HCT116 (cell line): ENCODE measurements around the gene ACTR3. TPM values are rescaled to one million over a fixed set of nuclear protein-coding genes. Genes with fewer than 3 reads are reported as not detected.

Experiments
- ATAC-seq: fragments of 200-7000 bp; cut with Tn5 transposase; 2 replicates; pipeline ENCODE4 v1.9.1; 2020; ENCODE audit warnings: mild to moderate bottlenecking, moderate library complexity
- BruUV-seq: library from RNA; stranded (reverse); fragments of 400-500 nt; replicated peaks from 2 replicates; lab custom pipeline; 2021; lab: Mats Ljungman, UMichigan
- CTCF ChIA-PET: fragments of 300-600 bp; sonication (Branson Sonifier 250); formaldehyde crosslinking; loops from one replicate; lab custom pipeline; 2021; ENCODE audit warnings: antibody characterized with exemption; lab: Charles Lee
- POLR2A ChIA-PET: fragments of 300-600, 350-600 bp; sonication (Branson Sonifier 250); formaldehyde crosslinking; loops from one replicate; lab custom pipeline; 2021; ENCODE audit warnings: antibody characterized with exemption; lab: Charles Lee
- RAD21 ChIA-PET, 2 experiments: fragments of 300-600 bp; sonication (Branson Sonifier 250); formaldehyde crosslinking; loops; one replicate each; lab custom pipeline; 2023; ENCODE audit warnings: low total read pairs in 2 of 2; ENCODE audit not compliant: uncharacterized antibody in 2 of 2, unreplicated experiment in 2 of 2, low non-redundant PET in 1 of 2; lab: Charles Lee
- DNase-seq: peaks from one replicate; pipeline ENCODE4 v3.0.0-alpha.2; 2010; ENCODE audit warnings: low read depth, low spot score
- H2AFZ ChIP-seq: fragments of 200-600 bp; shearing (Covaris generic), sonication (generic); 2 replicates; pipeline ENCODE4 v1.6.1; 2017; ENCODE audit warnings: low read depth, mixed run types, mixed read lengths, antibody characterized with exemption, low read length; ENCODE audit not compliant: poor library complexity, severe bottlenecking
- H3K27ac ChIP-seq: 2 replicates; pipeline ENCODE4 v1.5.1; 2012; ENCODE audit warnings: low read depth, low read length
- H3K27me3 ChIP-seq: fragments of 200-600 bp; sonication (generic); 2 replicates; pipeline ENCODE4 v1.6.1; 2016; ENCODE audit warnings: mixed run types, low read length, mixed read lengths; ENCODE audit not compliant: insufficient read depth
- H3K36me3 ChIP-seq, 2 experiments: fragments of 200-500 bp in 1 of 2; fragments of 200-600 bp in 1 of 2; sonication (Bioruptor generic) in 1 of 2; sonication (generic) in 1 of 2; 2 replicates each; pipeline versions ENCODE4 v1.5.1 to v1.6.1; 2014 to 2016; ENCODE audit warnings: low read length in 2 of 2, inconsistent platforms in 1 of 2, mixed read lengths in 1 of 2, mixed run types in 1 of 2; ENCODE audit not compliant: insufficient read depth in 2 of 2, control insufficient read depth in 1 of 2
- H3K4me1 ChIP-seq, 2 experiments: fragments of 200-600 bp in 1 of 2; sonication (generic) in 1 of 2; 2 replicates each; pipeline versions ENCODE4 v1.5.1 to v1.6.1; 2012 to 2017; ENCODE audit warnings: low read length in 2 of 2, inconsistent platforms in 1 of 2, mild to moderate bottlenecking in 1 of 2, mixed read lengths in 1 of 2, mixed run types in 1 of 2, moderate library complexity in 1 of 2; ENCODE audit not compliant: insufficient read depth in 2 of 2, control insufficient read depth in 1 of 2
- H3K4me2 ChIP-seq: fragments of 200-600 bp; sonication (generic); 2 replicates; pipeline ENCODE4 v1.6.1; 2017; ENCODE audit warnings: mixed run types, low read length, mixed read lengths
- H3K4me3 ChIP-seq, 2 experiments: fragments of 200-600 bp in 1 of 2; sonication (generic) in 1 of 2; replicated peaks in 1 of 2; 2 replicates each; pipeline ENCODE4 v1.5.1; 2011 to 2016; ENCODE audit warnings: low read length in 2 of 2, control low read depth in 1 of 2, low read depth in 1 of 2, mild to moderate bottlenecking in 1 of 2, mixed read lengths in 1 of 2, mixed run types in 1 of 2
- H3K79me2 ChIP-seq: fragments of 200-600 bp; sonication (generic); 2 replicates; pipeline ENCODE4 v1.6.1; 2017; ENCODE audit warnings: mild to moderate bottlenecking, mixed run types, low read length, moderate library complexity, mixed read lengths; ENCODE audit not compliant: insufficient read depth
- H3K9ac ChIP-seq: fragments of 200-600 bp; sonication (generic); 2 replicates; pipeline ENCODE4 v1.6.1; 2016; ENCODE audit warnings: low read length, mixed read lengths
- H3K9me2 ChIP-seq: fragments of 200-600 bp; sonication (generic), shearing (Covaris generic); 2 replicates; pipeline ENCODE4 v1.6.1; 2017; ENCODE audit warnings: mixed run types, mild to moderate bottlenecking, moderate library complexity; ENCODE audit not compliant: insufficient read depth
- H3K9me3 ChIP-seq, 2 experiments: fragments of 200-500 bp in 1 of 2; fragments of 200-600 bp in 1 of 2; sonication (Bioruptor generic) in 1 of 2; sonication (generic) in 1 of 2; 2 replicates each; pipeline ENCODE4 v1.6.1; 2014 to 2017; ENCODE audit warnings: low read length in 2 of 2, mixed read lengths in 2 of 2, inconsistent platforms in 1 of 2, low read depth in 1 of 2, mild to moderate bottlenecking in 1 of 2, mixed run types in 1 of 2, moderate library complexity in 1 of 2; ENCODE audit not compliant: control insufficient read depth in 1 of 2, insufficient read depth in 1 of 2
- H4K20me1 ChIP-seq: fragments of 200-600 bp; sonication (generic), shearing (Covaris generic); 2 replicates; pipeline ENCODE4 v1.6.1; 2017; ENCODE audit warnings: mixed run types, mild to moderate bottlenecking, moderate library complexity; ENCODE audit not compliant: insufficient read depth
- ATF3 ChIP-seq: IDR thresholded peaks from 2 replicates; pipeline ENCODE4 v1.6.1; 2012
- CBX3 ChIP-seq: IDR thresholded peaks from 2 replicates; pipeline ENCODE4 v1.6.1; 2012; ENCODE audit warnings: low read depth
- CEBPB ChIP-seq: IDR thresholded peaks from 2 replicates; pipeline ENCODE4 v1.6.1; 2012; ENCODE audit warnings: low read depth
- ELF1 ChIP-seq: IDR thresholded peaks from 2 replicates; pipeline ENCODE4 v1.6.1; 2012; ENCODE audit warnings: low read depth, borderline replicate concordance
- EZH2 ChIP-seq: fragments of 200-600 bp; sonication (generic); IDR thresholded peaks from 2 replicates; pipeline ENCODE4 v1.6.1; 2017; ENCODE audit warnings: antibody characterized with exemption, mixed run types
- JUND ChIP-seq: IDR thresholded peaks from 2 replicates; pipeline ENCODE4 v1.6.1; 2012
- POLR2A ChIP-seq: IDR thresholded peaks from 2 replicates; pipeline ENCODE4 v1.7.0; 2011; ENCODE audit warnings: borderline replicate concordance; ENCODE audit not compliant: insufficient read depth, insufficient read length; ENCODE audit errors: extremely low read depth
- POLR2AphosphoS5 ChIP-seq: IDR thresholded peaks from 2 replicates; pipeline ENCODE4 v1.6.1; 2011; ENCODE audit warnings: mild to moderate bottlenecking, low read depth, low read length, moderate library complexity
- RAD21 ChIP-seq: IDR thresholded peaks from 2 replicates; pipeline ENCODE4 v1.6.1; 2012; ENCODE audit warnings: low read depth, mild to moderate bottlenecking
- REST ChIP-seq: IDR thresholded peaks from 2 replicates; pipeline ENCODE4 v1.6.1; 2012; ENCODE audit warnings: low read depth
- SIN3A ChIP-seq: IDR thresholded peaks from 2 replicates; pipeline ENCODE4 v1.6.1; 2012; ENCODE audit warnings: low read depth
- ZBTB33 ChIP-seq: IDR thresholded peaks from 2 replicates; pipeline ENCODE4 v1.6.1; 2011; ENCODE audit warnings: mild to moderate bottlenecking, low read length, moderate library complexity; ENCODE audit not compliant: insufficient replicate concordance; ENCODE audit errors: extremely low read depth
- ZFX ChIP-seq: fragments of 450-650 bp; IDR thresholded peaks from 2 replicates; pipeline ENCODE4 v1.6.1; 2017
- ZNF274 ChIP-seq: fragments of 200-500 bp; sonication (Bioruptor generic); IDR thresholded peaks from 2 replicates; pipeline ENCODE4 v1.6.1; 2014; ENCODE audit warnings: mild to moderate bottlenecking, low read depth, low read length, inconsistent platforms
- intact Hi-C: fragments of 100-400 bp; cut with micrococcal nuclease; formaldehyde crosslinking; loops from 2 replicates; pipeline ENCODE4 v1.10.0; 2022
- total RNA-seq: library from RNA; stranded (reverse); gene quantifications from one replicate; pipeline ENCODE4 v1.2.1, GENCODE V29; 2021; ENCODE audit not compliant: unreplicated experiment

Gene ACTR3
- total RNA-seq, 1 experiment from 2014 or later, result 232 TPM

- no peak for TF ChIP-seq EZH2
- no peak for TF ChIP-seq ATF3
- TF ChIP-seq CBX3, result no peak
- no peak for TF ChIP-seq POLR2AphosphoS5
- TF ChIP-seq SIN3A, result no peak
- TF ChIP-seq, all 23 proteins: peak for 0
- H3K4me3 ChIP-seq, result no peak overlapping the region
- no peak overlapping the region for H3K9ac ChIP-seq
- H4K20me1 ChIP-seq, result no peaks in the 10 kb centered on the region
- no peaks in the 10 kb centered on the region for H3K79me2 ChIP-seq
- no peak for ATAC-seq
- no peak overlapping the region for H3K4me2 ChIP-seq
- no peaks in the 10 kb centered on the region for H3K27me3 ChIP-seq
- H3K36me3 ChIP-seq, result no peaks in the 10 kb centered on the region
- CTCF ChIA-PET, result no interaction called here
- intact Hi-C loops, result no loop called here
- no peak overlapping the region for H2AFZ ChIP-seq
- RAD21 ChIA-PET, result no interaction called here
- DNase-seq, result no peak
- H3K27ac ChIP-seq, result no peak overlapping the region
- H3K4me1 ChIP-seq, result peaks cover 0 to 10% of the 10 kb centered on the region in 2 experiments; a peak in 1 of 4 replicates
- H3K9me2 ChIP-seq, result no peaks in the 10 kb centered on the region
- no peaks in the 10 kb centered on the region for H3K9me3 ChIP-seq
- POLR2A ChIA-PET, result no interaction called here
- BruUV-seq, result no TSS peak
These were observed 34.7 kb upstream of the ACTR3 start for GRCh38 chr2:113854970-113855740.

GRCh38 chr2:113857464-113857863 is 32.4 kb upstream of the ACTR3 start:
- Histone ChIP-seq H4K20me1 (no peaks in the 10 kb centered on the region), H2AFZ (no peak overlapping the region), H3K4me3 (no peak overlapping the region), H3K9ac (no peak overlapping the region), H3K79me2 (no peaks in the 10 kb centered on the region), H3K9me2 (no peaks in the 10 kb centered on the region), H3K4me2 (no peak overlapping the region), H3K4me1 (peaks cover 0 to 10% of the 10 kb centered on the region in 2 experiments; a peak in 1 of 4 replicates), H3K27me3 (no peaks in the 10 kb centered on the region), H3K36me3 (no peaks in the 10 kb centered on the region), H3K9me3 (no peaks in the 10 kb centered on the region), H3K27ac (no peak overlapping the region)
- no TSS peak for BruUV-seq
- intact Hi-C loops, result no loop called here
- no peak for DNase-seq
- ChIA-PET RAD21 (no interaction called here), CTCF (no interaction called here), POLR2A (no interaction called here)
- no peak for ATAC-seq
- TF ChIP-seq POLR2A (no peak), CEBPB (no peak), RAD21 (no peak), ZFX (no peak), REST (no peak), EZH2 (no peak), ZBTB33 (no peak), ZNF274 (no peak), ELF1 (no peak), CBX3 (no peak), JUND (no peak), SIN3A (no peak)
